GM15510 (cell line): ENCODE data around the gene PLXNA2.

ENCODE experiments used
- POLR2A ChIP-seq: IDR thresholded peaks from 3 replicates; pipeline ENCODE4 v1.6.1; 2011; ENCODE audit warnings: borderline replicate concordance; ENCODE audit not compliant: insufficient read length; ENCODE audit errors: extremely low read depth

Gene PLXNA2

DNA sequence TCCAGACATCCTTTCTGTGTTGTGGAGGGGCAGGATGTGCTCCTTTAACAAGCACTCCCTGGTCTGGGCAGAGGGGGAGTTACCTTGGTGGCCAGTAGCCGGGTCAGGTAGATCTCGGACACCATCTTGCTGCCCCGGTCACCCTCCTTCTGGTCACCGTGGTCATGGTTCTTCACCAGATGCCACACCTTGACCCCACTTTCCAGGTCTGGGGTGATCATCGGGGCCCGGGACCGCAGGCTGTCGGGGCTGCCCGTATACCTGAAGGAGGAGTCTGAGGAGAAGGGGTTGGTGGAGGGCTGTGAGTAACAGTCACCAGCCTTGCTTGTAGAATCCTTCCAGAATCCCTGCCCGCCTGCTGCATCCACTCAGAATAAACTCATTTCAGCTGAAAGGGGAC, 210.9 kb downstream of the PLXNA2 start:
- no peak for TF ChIP-seq POLR2A

DNA sequence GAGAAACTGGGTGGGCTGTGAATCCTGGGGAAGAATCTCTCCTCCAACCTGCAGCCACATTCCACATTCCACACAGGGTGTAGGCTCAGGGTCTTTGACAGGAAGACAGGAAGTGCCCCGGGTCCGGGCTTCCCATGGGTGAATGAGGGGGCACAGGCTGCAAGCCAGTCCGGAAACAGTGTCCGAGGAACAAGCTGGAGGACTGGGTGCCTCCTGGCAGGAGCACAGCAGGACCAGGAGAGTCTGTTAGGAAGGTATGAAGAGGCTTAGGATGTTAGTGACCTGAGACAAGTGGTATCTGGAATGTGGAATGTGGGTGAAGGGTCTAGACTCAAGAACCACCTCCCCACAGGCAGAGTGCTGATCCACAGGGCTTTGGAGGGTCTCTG, 212.3 kb downstream of the PLXNA2 start:
- TF ChIP-seq POLR2A: no peak

DNA sequence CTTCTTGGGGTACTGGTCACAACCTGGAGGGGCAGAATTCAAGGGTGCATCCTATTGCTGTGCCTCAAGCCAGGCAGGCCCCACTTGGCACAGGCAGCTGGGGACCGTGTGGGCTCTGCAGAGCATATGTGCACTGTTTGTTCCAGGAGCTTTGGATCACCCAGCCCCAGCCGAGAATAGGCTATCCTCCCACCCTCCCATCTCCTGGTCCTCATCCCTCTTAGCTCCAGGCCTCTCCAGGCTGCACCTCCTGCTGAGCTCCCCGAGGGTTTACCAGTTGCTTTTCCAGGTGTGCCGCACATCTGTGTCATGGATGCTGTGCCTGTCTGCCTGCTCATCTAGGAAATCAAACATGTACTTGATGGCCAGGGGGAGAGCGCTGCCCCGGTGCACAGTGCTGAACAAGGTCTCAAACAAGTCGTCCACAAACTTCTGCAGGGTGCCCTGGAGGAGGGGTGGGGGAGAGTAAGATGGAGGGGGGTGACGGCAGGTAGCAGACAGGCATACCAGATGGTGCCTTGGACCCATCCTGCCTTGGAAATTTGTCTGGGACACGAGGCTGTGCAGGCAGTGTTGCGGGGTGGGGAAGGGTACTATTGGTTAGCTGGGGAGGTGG, 212.8 kb downstream of the PLXNA2 start:
- no peak for TF ChIP-seq POLR2A

DNA sequence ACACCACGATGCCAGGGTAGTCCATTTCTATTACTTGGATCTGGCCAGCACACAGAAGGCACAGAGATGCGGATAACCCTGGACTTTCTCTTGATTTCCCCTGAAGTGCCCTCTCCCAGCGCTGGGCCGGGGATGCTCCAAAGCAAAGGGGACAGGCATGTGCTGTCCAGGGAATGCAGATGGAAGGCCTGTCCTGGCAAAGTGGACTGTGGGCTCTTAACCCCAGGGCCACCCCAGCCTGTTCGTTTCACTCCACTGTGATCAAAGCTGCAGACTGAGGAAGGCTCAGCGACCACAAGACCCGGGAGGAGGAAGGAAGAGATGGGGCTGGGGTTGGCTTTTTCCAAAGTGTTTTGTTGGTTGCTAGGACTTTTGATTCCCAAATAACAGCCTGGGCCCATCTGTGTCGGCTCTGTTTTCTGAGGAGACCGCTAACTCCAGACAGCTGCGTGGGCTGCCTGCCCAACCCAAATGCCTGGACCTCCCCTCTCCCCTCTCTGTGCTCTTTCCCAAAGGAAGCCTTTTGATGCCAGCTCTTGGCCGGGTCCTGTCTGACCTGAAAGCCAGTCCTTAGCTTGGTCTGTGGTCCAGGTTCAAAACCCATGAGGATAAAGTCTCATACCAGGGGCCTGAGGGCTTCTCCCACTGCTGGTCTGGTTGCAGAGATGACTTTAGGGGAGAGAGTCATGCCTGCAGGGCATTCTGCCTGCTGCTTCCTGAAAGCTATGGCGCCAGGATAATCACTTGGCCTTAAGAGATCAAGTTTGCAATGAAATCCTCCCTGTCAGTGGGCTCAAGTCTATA, 213.7 kb downstream of the PLXNA2 start:
- no peak for TF ChIP-seq POLR2A

DNA sequence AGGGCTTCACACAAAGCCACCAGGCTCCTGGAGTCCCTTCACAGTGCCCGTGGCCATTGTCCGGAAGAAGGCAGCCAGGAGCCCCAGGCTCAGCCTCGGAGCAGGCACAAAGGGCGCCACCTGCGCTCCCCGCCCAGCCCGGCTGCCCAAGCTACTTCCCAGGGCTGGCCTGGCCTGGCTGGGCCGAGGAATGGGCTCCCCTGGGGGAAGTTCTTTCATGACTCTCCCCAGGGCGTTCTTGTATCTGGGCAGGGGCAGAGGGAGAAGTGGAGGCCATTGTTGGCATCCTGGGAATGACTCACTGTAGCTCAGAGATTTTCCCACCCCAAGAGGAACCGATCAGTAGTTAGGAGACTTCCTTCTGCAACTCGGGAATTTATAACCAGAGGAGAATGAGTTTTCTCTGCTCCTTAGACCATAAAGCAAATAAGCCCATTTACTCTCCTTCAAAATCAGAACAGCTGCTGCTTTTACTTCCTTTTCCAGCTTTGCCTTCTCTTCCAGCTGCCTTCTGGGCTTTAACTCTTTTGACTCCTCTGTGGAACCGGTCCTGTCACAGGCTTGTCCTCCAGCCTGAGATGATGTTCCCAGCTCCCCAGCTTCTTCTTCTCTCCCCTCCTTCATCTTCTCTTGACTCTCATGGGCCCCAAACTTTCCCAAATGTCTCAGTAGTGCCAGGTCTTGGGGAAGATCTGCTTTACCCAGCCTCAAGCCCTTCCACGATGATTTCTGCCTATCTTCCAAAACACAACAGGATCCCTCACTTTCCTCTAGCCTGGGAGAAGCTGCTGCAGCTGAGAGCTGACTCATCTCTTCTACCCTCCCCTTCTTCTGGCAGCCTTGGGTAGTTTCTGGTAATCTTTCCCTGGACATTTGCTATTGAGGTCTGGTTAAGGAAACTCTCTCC, 214.6 kb downstream of the PLXNA2 start:
- TF ChIP-seq POLR2A: no peak

DNA sequence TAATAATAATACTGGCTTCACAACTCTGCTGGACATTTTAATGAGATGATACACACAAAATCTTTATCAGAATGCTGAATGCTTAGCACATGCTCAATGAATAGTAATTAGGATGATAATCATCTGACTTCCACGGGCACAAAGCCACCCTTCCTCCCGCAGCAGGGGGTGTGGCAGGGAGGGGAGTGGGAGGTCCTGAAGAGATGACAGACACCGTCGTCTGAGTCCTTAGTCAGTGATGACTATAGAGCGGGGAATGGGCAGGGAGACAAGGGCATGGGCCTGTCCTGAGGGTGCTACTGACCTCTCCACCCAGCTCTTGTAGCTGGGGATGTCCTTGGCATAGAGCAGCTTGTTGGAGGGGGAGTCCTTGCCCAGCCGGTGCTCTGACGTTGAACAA, 215.7 kb downstream of the PLXNA2 start:
- no peak for TF ChIP-seq POLR2A

DNA sequence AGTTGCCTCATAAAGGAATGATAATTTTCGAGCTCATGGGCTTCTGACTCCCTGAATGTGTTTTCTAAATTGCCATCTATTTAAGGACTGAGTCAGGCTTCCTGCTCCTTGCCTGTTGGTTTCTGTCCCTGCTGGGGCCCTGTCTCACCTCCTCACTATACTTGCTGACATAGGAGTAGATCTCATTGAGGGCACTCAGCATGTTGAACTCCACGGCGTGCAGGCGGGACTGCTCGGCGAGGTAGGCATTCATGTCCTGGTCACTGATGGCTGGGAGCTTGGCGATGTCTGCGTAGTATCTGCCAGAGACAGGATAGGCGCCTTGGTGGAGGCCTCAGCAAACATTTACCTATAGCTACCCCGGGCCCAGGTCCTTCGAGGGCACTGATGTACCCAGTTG, 216.3 kb downstream of the PLXNA2 start:
- TF ChIP-seq POLR2A: no peak

DNA sequence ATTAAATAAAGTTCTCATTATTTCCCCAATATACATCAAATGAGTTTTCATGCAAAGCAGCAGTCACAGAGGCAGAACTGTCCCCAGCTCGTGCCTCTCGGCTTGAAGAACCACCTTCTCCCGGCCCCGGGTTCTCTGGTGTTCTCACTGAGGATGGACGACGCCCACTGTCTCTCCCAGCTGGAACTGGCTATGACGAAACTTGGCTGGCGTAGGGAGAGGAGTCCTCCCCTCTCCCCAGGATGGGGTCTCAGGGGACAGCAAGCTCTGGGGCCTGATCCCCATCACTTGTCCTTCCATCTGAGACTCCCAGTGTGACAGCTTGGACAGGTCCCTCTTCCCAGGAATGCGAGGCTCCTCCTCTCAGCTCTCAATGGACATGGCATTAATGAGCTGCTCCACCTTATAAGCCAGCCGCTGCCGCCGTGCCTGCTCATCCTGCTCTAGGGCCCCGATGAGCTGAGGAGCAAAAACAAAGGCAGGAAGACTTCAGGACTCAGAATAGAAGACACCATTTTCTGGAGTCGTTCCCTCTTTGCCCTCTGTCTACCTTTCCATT, 217.2 kb downstream of the PLXNA2 start:
- no peak for TF ChIP-seq POLR2A

DNA sequence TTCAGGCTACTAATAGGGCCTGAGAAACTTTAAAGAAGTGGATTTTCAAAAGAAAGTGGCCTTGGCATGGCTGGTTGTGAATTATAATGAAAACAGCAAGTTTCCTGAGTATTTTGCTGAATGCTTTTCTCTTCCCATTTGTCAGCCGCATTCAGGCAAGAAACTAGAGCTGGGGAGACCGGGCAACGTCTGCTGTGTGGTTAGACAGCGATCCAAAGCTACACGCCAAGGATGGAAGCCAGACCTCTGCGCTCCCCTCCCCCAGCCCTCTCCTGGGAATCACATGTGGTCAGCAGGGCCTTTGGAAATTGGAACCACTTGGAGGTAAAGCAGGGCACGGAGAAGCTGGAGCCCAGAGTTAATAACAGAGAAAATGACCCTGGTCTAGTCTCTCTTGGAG, 219.2 kb downstream of the PLXNA2 start:
- TF ChIP-seq POLR2A: no peak

DNA sequence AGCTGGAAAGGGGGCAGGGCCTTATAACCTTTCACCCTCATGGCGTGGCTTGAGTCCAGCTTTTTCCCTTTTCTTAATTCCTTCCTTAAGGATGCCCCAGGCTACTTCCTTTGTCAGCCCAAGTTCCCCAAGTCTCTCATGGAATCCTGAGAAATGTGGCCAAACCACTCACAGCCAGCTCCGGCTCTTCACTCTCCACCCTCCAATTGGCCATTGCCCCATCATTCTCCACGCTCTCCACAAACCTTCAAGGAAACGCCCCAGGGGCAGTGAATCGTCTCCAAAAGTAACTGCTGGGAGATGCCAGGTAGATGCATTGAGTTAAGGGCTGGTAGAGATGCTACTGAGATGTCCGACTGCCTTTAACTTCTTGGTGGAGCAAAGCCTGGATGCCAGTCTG, 219.8 kb downstream of the PLXNA2 start:
- TF ChIP-seq POLR2A: no peak

DNA sequence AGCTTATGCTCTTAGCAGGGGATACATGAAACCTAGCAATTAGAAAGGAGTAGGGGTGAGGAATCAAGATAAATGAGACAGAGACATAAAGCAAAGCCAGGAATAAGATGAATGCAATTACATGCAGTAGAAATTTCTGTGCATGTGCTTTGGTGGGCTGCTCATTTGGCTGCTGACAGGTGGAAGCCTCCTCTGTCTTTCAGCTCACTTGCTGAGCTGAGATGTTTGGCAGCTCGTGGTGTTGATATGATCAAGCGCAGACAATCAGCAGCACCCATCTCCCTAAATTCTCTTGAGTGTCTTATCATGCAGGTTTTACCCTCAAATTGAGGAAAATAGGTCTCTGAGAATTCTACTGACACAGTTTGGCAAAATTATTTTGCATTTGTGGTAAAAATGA, 224.9 kb downstream of the PLXNA2 start:
- TF ChIP-seq POLR2A: no peak

DNA sequence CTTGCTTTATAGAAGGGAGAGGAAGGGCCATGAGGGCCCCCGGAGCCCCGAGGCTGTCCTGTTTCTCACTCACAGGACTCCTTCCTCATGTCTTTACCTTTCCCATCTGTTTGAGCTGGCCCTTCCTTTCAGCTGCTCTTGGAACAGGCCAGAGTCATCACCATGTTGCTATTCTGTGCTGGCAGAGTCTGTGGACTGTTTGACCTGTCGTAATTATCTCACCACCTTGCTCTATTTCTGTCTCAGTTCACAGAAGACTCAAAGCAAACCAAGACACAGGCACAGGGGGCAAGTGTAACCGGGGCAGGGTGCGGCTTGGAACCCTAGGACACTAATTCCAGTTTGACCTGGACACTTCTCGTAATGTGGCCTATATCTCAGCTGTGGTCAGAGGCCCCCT, 228.9 kb downstream of the PLXNA2 start:
- TF ChIP-seq POLR2A: no peak

DNA sequence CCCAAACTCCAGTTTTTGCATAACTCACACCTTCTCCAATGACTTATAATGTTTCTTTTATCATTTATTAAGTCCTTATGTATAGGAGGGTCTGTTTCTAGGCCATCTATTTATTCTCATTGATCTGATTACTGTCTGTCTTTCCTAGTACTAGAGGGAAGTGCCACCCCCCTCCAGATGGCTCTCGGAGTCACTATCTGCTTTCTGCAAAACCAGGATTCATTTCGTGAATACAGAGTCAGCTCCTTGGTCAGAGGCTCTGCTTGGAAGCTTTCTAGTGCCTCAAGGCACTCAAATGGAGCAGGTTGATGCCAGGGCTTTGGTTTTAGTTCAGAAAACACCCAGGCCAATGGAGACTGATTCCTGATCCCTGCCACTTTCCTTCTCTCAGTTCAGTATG, 231.0 kb downstream of the PLXNA2 start:
- no peak for TF ChIP-seq POLR2A

DNA sequence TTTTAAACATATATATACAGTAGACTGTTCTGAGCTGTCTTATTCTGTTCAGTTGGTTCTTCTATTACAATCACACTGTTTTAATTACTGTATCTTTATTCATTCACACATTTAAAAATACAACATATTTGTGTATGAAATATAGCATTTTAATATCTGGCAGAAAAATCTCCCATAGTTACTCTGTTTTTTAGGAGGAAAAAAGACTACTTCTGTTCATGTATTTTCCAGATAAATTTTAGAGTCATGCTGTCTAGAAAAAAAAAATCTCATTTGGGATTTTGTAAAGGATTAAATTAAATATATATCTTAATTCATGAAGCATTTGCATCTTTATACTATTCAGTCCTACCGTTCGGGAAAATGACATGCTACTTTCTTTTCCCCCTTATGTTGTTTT, 231.5 kb downstream of the PLXNA2 start:
- no peak for TF ChIP-seq POLR2A

DNA sequence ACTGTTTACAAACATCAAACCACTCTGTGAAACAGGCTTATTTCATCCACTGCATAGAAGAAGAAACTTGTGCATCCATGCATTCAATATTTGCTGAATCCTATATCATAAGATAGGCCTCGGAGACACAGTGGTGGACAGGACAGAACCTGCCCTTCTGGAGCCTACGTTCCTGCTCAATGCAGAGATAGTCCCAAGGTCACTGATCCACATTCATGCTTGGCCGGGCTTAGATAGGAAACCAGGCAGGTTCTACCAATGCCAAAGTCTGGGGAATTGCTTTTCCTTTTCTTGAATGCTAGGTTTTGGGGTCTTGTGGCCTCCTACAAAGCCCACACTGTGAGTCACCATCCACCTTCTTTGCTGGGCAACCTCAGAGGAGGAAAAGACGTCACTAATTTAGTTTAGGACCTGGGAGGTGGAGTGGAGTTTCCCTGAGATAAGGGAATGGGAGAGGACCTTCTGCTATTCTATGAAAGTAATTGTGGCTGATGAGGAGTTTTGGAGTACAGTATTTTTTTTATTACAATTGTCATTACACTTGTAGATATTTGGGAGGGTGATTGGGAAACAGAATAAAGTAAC, 233.6 kb downstream of the PLXNA2 start:
- no peak for TF ChIP-seq POLR2A
